IPS DF 4.7 (cell line): ENCODE results near the gene RESP18.
"Not testable (repeated sequence)": the region's sequence is repeated elsewhere in the genome, so short reads cannot be mapped to it uniquely, and the experiment has no call there.

ENCODE experiments used
- DNase-seq: peaks from one replicate; pipeline ENCODE4 v3.0.0-alpha.2; 2013; ENCODE audit warnings: low spot score; ENCODE audit errors: extremely low read depth

The RESP18 gene

GRCh38 chr2:219292616-219293015 lies 39.9 kb downstream of the RESP18 start:
- DNase-seq, result no peak

GRCh38 chr2:219291910-219292490 lies 40.5 kb downstream of the RESP18 start:
- no peak for DNase-seq

- no peak for DNase-seq
Measured at GRCh38 chr2:219291394-219291793, 41.1 kb downstream of the RESP18 start.

GRCh38 chr2:219290381-219291171 lies 42.0 kb downstream of the RESP18 start:
- no peak for DNase-seq

- no peak for DNase-seq
Measured at GRCh38 chr2:219289537-219290361, 42.8 kb downstream of the RESP18 start.

- no peak for DNase-seq
Measured at GRCh38 chr2:219289195-219289536, 43.4 kb downstream of the RESP18 start.

- no peak for DNase-seq
Measured at GRCh38 chr2:219287580-219288265, 44.8 kb downstream of the RESP18 start.

- DNase-seq, result not testable (repeated sequence)
Measured at GRCh38 chr2:219287116-219287440, 45.5 kb downstream of the RESP18 start.

GRCh38 chr2:219286436-219287115 lies 46.0 kb downstream of the RESP18 start:
- no peak for DNase-seq

- DNase-seq, result no peak
Measured at GRCh38 chr2:219285894-219286425, 46.6 kb downstream of the RESP18 start.

- no peak for DNase-seq
Measured at GRCh38 chr2:219285373-219285735, 47.2 kb downstream of the RESP18 start.

- DNase-seq, result no peak
Measured at GRCh38 chr2:219284501-219285372, 47.8 kb downstream of the RESP18 start.

- DNase-seq, result no peak
Measured at GRCh38 chr2:219282943-219283581, 49.5 kb downstream of the RESP18 start.

- DNase-seq, result no peak
Measured at GRCh38 chr2:219282375-219282774, 50.2 kb downstream of the RESP18 start.

- no peak for DNase-seq
Measured at GRCh38 chr2:219281588-219281987, 51.0 kb downstream of the RESP18 start.

- DNase-seq, result no peak
Measured at GRCh38 chr2:219280651-219281050, 51.9 kb downstream of the RESP18 start.

GRCh38 chr2:219279916-219280516 lies 52.5 kb downstream of the RESP18 start:
- DNase-seq, result no peak

- peak; percentile 79 for DNase-seq
Measured at GRCh38 chr2:219279151-219279915, 53.2 kb downstream of the RESP18 start, which contains the start of gene DNAJB2. TSS of gene DNAJB2 (plus strand) at chr2:219279366. CDS start at chr2:219279834, 468 bp downstream.
